Measurements from ENCODE around the gene ECM2.

DNA sequence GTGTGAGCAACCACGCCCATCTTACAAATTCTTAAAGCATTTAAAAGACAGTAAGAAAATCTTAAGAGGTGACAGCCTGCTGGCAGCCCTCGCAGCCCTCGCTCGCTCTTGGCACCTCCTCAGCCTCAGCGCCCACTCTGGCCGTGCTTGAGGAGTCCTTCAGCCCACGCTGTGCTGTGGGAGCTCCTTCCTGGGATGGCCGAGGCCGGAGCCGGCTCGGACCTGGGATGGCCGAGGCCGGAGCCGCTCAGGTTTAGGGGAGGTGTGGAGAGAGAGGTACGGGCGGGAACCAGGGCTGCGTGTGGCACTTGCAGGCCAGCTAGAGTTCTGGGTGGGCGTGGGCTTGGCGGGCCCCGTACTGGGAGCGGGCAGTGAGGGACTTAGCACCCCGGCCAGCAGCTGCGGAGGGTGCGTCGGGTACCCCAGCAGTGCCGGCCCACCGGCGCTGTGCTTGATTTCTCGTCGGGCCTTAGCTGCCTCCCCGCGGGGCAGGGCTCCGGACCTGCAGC is 9.3 kb upstream of the ECM2 start:
- TF ChIP-seq USF2 (IDR thresholded peaks at IDR 0.05; ENCODE audit: low read length) (no peak), ZNF274 (IDR thresholded peaks at IDR 0.05; ENCODE audit: borderline replicate concordance, extremely low read depth, low read length) (no peak), TEAD4 (IDR thresholded peaks at IDR 0.05; ENCODE audit: low read depth, low read length) (no peak), EGR1 (IDR thresholded peaks at IDR 0.05; ENCODE audit: borderline replicate concordance, low read depth, low read length) (no peak), RFX5 (IDR thresholded peaks at IDR 0.05; ENCODE audit: borderline replicate concordance, low read depth, low read length) (no peak), RAD21 (IDR thresholded peaks at IDR 0.05 in 1 of 2, conservative IDR thresholded peaks at IDR 0.05 in 1 of 2; ENCODE audit: low read depth in 2 of 2, low read length in 2 of 2) (no peak), POLR2AphosphoS5 (IDR thresholded peaks at IDR 0.05; ENCODE audit: low read depth, low read length) (no peak)
- TF ChIP-seq, protein P1, sequence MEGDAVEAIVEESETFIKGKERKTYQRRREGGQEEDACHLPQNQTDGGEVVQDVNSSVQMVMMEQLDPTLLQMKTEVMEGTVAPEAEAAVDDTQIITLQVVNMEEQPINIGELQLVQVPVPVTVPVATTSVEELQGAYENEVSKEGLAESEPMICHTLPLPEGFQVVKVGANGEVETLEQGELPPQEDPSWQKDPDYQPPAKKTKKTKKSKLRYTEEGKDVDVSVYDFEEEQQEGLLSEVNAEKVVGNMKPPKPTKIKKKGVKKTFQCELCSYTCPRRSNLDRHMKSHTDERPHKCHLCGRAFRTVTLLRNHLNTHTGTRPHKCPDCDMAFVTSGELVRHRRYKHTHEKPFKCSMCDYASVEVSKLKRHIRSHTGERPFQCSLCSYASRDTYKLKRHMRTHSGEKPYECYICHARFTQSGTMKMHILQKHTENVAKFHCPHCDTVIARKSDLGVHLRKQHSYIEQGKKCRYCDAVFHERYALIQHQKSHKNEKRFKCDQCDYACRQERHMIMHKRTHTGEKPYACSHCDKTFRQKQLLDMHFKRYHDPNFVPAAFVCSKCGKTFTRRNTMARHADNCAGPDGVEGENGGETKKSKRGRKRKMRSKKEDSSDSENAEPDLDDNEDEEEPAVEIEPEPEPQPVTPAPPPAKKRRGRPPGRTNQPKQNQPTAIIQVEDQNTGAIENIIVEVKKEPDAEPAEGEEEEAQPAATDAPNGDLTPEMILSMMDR (IDR thresholded peaks at IDR 0.05; ENCODE audit: control extremely low read depth in 1 of 3, insufficient read depth in 1 of 3, low read depth in 1 of 3, low read length in 3 of 3): no peak
